Transverse colon (tissue), 4 donors: ENCODE data around the gene RABL6. TPM values are rescaled to one million over a fixed set of nuclear protein-coding genes. Genes with fewer than 3 reads are reported as not detected.
"Not testable (repeated sequence)": the region's sequence is repeated elsewhere in the genome, so short reads cannot be mapped to it uniquely, and the experiment has no call there.

Source experiments
- DNase-seq: peaks from one replicate; pipeline ENCODE4 v3.0.0-alpha.2; 2019
- H3K27ac ChIP-seq, 4 donors: fragments of 200-600 bp; sonication (generic); 2 replicates each; pipeline ENCODE4 v1.5.1; 2016 to 2018; ENCODE audit warnings: inconsistent platforms in 4 of 4
- H3K27me3 ChIP-seq: fragments of 200-600 bp; sonication (generic); 2 replicates; pipeline ENCODE4 v1.5.1; 2017; ENCODE audit warnings: inconsistent platforms
- H3K36me3 ChIP-seq, 4 donors: fragments of 200-600 bp; sonication (generic); 2 replicates each; pipeline ENCODE4 v1.5.1; 2017 to 2019; ENCODE audit warnings: inconsistent platforms in 4 of 4
- H3K4me1 ChIP-seq, 4 donors: fragments of 200-600 bp; sonication (generic); 2 replicates each; pipeline ENCODE4 v1.5.1; 2017 to 2020; ENCODE audit warnings: inconsistent platforms in 4 of 4
- H3K4me3 ChIP-seq, 4 donors: fragments of 200-600 bp; sonication (generic); 1 replicate in 1 of 4; 2 replicates in 3 of 4; pipeline versions ENCODE4 v1.5.1 to v1.6.1; 2017 to 2019; ENCODE audit warnings: inconsistent platforms in 4 of 4
- H3K9me3 ChIP-seq, 2 donors: fragments of 200-600 bp; sonication (generic); 2 replicates each; pipeline ENCODE4 v1.5.1; 2017 to 2019; ENCODE audit warnings: inconsistent platforms in 2 of 2
- EP300 ChIP-seq: sonication (generic); formaldehyde crosslinking; IDR thresholded peaks from one replicate; pipeline ENCODE4 v1.6.1; 2017; ENCODE audit warnings: antibody characterized with exemption, low read depth
- POLR2A ChIP-seq: fragments of 450-650 bp; IDR thresholded peaks from one replicate; pipeline ENCODE4 v1.6.1; 2016; ENCODE audit warnings: antibody characterized with exemption, mild to moderate bottlenecking, moderate library complexity
- POLR2AphosphoS5 ChIP-seq, 3 donors: sonication (generic); formaldehyde crosslinking; IDR thresholded peaks; one replicate each; pipeline ENCODE4 v1.6.1; 2016; ENCODE audit warnings: antibody characterized with exemption in 3 of 3
- WGBS, 2 donors: methylation state at CpG; one replicate each; pipeline ENCODE4 v1.1.5; 2018; ENCODE audit warnings: low coverage in 1 of 2; 5-methylcytosine and 5-hydroxymethylcytosine counted together
- in situ Hi-C, 4 donors: fragments of 200-750 bp; cut with MboI; loops; one replicate each; pipeline versions ENCODE4 v1.15.0 to v1.15.1; 2017; ENCODE audit warnings: low sequenced_read_pairs in 3 of 4, low pct_ligation_motif_present in 1 of 4, low pct_unique_long_range_greater_than_20kb in 1 of 4
- intact Hi-C: fragments of 100-400 bp; cut with DNase I; formaldehyde crosslinking; loops from one replicate; pipeline ENCODE4 v1.15.1; 2023; ENCODE audit warnings: low total_unique reads
- total RNA-seq, 4 donors: library from RNA; depleted of rRNA; stranded (reverse); fragments of >200 nt; gene quantifications; one replicate each; pipeline ENCODE4 v1.1.0, GENCODE V29; 2016
- TF ChIP-seq, protein P1 (sequence below), 5 experiments: fragments of 200-600 bp in 3 of 5; fragments of 450-650 bp in 2 of 5; sonication (generic) in 3 of 5; IDR thresholded peaks; 1 replicate in 2 of 5; 2 replicates in 3 of 5; pipeline ENCODE4 v1.5.1; 2016 to 2017; ENCODE audit warnings: antibody characterized with exemption in 5 of 5, inconsistent platforms in 3 of 5, mild to moderate bottlenecking in 2 of 5, moderate library complexity in 1 of 5

Gene RABL6
- total RNA-seq, 4 donors from 2014 or later: 71.3 to 227 (median 160) TPM

DNA sequence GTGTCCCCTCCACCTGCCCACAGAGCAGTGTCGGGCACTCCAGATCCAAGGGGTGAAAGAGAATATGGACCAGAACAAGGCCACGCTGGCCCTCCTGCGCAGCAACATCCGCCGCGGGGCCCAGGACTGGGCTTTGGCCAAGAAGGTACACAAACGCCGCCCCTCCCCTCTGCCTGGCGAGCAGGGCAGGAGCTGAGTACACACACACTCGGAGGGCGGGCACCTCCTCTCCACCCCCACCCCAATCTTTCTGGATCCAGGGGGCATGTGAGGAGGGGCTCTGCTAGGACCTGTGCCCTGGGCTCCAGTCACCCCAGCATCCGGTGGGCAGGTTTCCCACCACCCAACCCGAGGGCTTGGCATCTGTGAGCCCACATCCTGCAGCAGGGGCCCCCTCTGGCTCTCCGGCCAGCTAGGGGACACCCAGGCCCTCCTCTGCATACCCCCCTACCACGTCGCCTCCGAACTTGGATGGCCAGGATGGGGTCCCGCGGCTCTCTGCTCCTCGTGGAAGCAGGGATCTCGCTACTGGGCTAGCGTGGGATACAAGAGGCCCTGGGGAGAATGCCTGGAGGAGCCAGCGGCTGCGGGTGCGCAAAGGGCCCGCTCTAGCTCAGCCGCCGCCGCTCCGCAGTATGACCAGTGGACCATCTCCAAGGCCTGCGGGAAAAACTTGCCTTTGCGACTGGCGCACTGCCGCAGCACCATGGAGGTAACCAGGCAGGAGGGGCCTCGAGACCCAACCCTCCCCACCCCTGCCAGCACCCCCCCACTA lies 8.5 kb upstream of the RABL6 start:
- 30% methylated on average over 26 of the region's 35 CpGs; no CpG with 5 or more reads in 1 of the 2 donors for WGBS, 2 donors
- peak overlapping the region; percentile 80 to 90 (median 88) for H3K27ac ChIP-seq
- DNase-seq: peak; percentile 83
- intact Hi-C loops (no loop called here), in situ Hi-C loops (loop anchor here in 2 of 4 donors (25.0 kb wide), 1 partner anchor 238 kb away; the partner anchor contains the start of genes ABCA2 (in 2 of the 2), FUT7 (in 2 of the 2) and NPDC1 (in 2 of the 2))
- H3K9me3 ChIP-seq: no peaks in the 10 kb centered on the region
- H3K4me1 ChIP-seq: peaks cover 8 to 70% (median 42%) of the 10 kb centered on the region in 4 donors
- peak overlapping the region in 3 of 4 donors; percentile 36 to 52 (median 37) for H3K4me3 ChIP-seq
- no peaks in the 10 kb centered on the region for H3K36me3 ChIP-seq
- peaks cover 57% of the 10 kb centered on the region for H3K27me3 ChIP-seq
- TF ChIP-seq POLR2AphosphoS5 (IDR thresholded peaks at IDR 0.05): peak in 2 of 3 donors; percentile 10 to 40
- no peak for TF ChIP-seq POLR2A
- TF ChIP-seq EP300: no peak
- TF ChIP-seq, protein P1, sequence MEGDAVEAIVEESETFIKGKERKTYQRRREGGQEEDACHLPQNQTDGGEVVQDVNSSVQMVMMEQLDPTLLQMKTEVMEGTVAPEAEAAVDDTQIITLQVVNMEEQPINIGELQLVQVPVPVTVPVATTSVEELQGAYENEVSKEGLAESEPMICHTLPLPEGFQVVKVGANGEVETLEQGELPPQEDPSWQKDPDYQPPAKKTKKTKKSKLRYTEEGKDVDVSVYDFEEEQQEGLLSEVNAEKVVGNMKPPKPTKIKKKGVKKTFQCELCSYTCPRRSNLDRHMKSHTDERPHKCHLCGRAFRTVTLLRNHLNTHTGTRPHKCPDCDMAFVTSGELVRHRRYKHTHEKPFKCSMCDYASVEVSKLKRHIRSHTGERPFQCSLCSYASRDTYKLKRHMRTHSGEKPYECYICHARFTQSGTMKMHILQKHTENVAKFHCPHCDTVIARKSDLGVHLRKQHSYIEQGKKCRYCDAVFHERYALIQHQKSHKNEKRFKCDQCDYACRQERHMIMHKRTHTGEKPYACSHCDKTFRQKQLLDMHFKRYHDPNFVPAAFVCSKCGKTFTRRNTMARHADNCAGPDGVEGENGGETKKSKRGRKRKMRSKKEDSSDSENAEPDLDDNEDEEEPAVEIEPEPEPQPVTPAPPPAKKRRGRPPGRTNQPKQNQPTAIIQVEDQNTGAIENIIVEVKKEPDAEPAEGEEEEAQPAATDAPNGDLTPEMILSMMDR (IDR thresholded peaks at IDR 0.05): no peak

DNA sequence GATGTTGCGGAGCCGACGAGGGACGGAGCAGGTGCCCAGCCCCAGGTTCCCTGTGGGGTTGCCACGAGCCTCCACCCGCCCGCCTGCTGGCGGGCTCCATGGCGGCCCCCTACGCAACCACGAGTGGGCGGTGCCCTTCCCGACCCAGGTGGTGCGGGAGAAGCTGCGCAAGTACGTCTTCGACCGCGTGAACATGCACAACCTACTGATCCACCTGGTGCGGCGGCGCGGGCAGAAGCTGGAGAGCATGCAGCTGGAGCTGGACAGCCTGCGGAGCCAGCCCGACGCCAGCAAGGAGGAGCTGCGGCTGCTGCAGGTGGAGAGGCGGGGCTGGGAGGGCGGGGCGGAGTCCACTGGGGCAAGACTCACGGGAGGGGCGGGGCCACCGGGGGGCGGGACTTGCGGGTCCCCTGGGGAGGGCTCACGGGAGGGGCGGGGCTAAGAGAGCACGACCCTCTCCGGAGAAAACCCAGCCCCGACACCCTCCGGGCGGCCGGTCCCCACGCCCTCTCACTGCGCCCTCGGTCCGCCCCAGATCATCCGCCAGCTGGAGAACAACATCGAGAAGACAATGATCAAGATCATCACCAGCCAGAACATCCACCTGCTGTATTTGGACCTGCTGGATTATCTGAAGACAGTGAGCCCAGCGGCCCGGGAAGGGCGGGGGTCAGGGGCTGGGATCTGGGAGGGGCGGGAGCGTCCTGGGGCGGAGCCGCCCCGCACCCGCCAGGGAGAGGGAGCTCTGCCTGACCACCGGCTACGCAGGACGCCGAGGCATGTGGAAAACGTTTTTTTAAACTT lies 7.7 kb upstream of the RABL6 start:
- Histone ChIP-seq H3K36me3 (no peaks in the 10 kb centered on the region), H3K4me3 (peak overlapping the region; percentile 7 to 52 (median 36)), H3K27me3 (peaks cover 57% of the 10 kb centered on the region), H3K9me3 (no peaks in the 10 kb centered on the region), H3K27ac (peak overlapping the region; percentile 80 to 90 (median 88)), H3K4me1 (peaks cover 8 to 62% (median 39%) of the 10 kb centered on the region in 4 donors)
- DNase-seq: peak; percentile 97
- 0 to 2% methylated on average over 2 to 35 of the region's 63 CpGs for WGBS, 2 donors
- TF ChIP-seq EP300 (no peak), POLR2A (peak; percentile 72), POLR2AphosphoS5 (IDR thresholded peaks at IDR 0.05) (peak; percentile 60 to 90 (median 88))
- TF ChIP-seq, protein P1 (IDR thresholded peaks at IDR 0.05): no peak
- intact Hi-C loops: no loop called here
- in situ Hi-C loops: loop anchor here in 2 of 4 donors (25.0 kb wide), 1 partner anchor 237 kb away; the partner anchor contains the start of genes ABCA2 (in 2 of the 2), FUT7 (in 2 of the 2) and NPDC1 (in 2 of the 2)

DNA sequence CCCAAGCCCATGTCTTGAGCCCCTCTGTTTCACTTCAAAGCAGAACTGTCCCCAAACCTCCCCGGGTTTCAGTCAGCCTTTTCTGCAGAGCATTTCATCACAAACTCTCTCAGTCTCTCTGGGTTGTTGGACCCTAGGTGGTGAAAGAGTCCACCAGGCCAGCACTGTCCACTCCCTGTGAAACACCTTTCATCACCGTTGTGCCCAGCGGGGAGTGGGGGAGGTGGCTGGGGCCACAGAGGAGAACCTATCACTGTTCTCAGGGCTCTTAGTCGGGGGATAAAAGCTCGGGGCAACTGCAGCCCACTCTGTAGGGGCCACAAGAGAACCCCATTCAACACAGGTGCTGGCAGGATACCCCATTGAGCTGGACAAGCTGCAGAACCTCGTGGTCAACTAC lies 5.4 kb upstream of the RABL6 start:
- H3K27me3 ChIP-seq: peaks cover 52% of the 10 kb centered on the region
- 77% methylated on average over 6 of the region's 6 CpGs; no CpG with 5 or more reads in 1 of the 2 donors for WGBS, 2 donors
- no peak overlapping the region for H3K27ac ChIP-seq
- in situ Hi-C loops: no loop called here
- H3K9me3 ChIP-seq: no peaks in the 10 kb centered on the region
- no peaks in the 10 kb centered on the region for H3K36me3 ChIP-seq
- DNase-seq: no peak
- H3K4me1 ChIP-seq: peaks cover 20 to 55% (median 37%) of the 10 kb centered on the region in 4 donors
- no peak overlapping the region for H3K4me3 ChIP-seq
- TF ChIP-seq EP300 (no peak), POLR2A (no peak), POLR2AphosphoS5 (IDR thresholded peaks at IDR 0.05) (no peak)
- TF ChIP-seq, protein P1 (IDR thresholded peaks at IDR 0.05): no peak
- intact Hi-C loops: no loop called here

DNA sequence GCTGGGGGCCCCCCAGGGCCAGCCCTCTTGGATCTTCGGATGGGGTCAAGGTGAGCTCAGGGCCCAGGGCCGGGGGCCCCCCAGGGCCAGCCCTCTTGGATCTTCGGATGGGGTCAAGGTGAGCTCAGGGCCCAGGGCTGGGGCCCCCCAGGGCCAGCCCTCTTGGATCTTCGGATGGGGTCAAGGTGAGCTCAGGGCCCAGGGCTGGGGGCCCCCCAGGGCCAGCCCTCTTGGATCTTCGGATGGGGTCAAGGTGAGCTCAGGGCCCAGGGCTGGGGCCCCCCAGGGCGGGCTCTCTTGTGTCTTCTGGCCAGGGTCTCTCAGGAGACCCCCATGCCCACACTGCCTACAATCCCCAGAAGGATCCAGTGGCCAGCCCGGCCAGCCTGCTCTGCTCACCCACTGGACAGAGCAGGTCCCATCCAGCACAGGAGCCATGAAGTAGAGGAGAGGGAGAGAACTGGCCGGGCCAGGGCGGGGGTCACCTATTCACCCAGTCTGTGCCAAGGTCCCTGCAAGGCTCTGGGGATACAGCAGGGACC lies 4.7 kb upstream of the RABL6 start:
- H3K9me3 ChIP-seq, H3K36me3 ChIP-seq, intact Hi-C loops, H3K4me3 ChIP-seq, DNase-seq, H3K27ac ChIP-seq, in situ Hi-C loops: not testable (repeated sequence)
- WGBS, 2 donors: 81% methylated on average over 4 of the region's 9 CpGs; no CpG with 5 or more reads in 1 of the 2 donors
- H3K27me3 ChIP-seq: peaks cover 45% of the 10 kb centered on the region
- H3K4me1 ChIP-seq: peaks cover 20 to 48% (median 38%) of the 10 kb centered on the region in 4 donors
